OCI-LY3 (cell line): Measurements from ENCODE around the gene CAND1.

Experiments
- H2AFZ ChIP-seq: fragments of 200-600, 300-600 bp; shearing (Covaris generic); 2 replicates; pipeline ENCODE4 v1.6.0; 2014; ENCODE audit warnings: antibody characterized with exemption, low read depth, low read length
- H3K27ac ChIP-seq: fragments of 200-600, 300-600 bp; sonication (generic); 2 replicates; pipeline ENCODE4 v1.5.1; 2014; ENCODE audit warnings: mild to moderate bottlenecking, low read length, moderate library complexity, mixed read lengths
- H3K27me3 ChIP-seq: fragments of 200-600, 300-600 bp; sonication (generic); 2 replicates; pipeline ENCODE4 v1.6.1; 2014; ENCODE audit warnings: low read depth, low read length, mixed read lengths
- H3K36me3 ChIP-seq: fragments of 200-600, 300-600 bp; sonication (generic); replicated peaks from 2 replicates; pipeline ENCODE3; 2014; ENCODE audit warnings: low read depth, low read length, mixed read lengths
- H3K4me1 ChIP-seq: fragments of 300-600, 200-600 bp; sonication (generic); 2 replicates; pipeline ENCODE4 v1.6.1; 2014; ENCODE audit warnings: low read length, mixed read lengths
- H3K4me2 ChIP-seq: fragments of 200-600, 300-600 bp; sonication (generic); 2 replicates; pipeline ENCODE4 v1.6.1; 2014; ENCODE audit warnings: low read length, mixed read lengths
- H3K4me3 ChIP-seq: fragments of 300-600, 200-600 bp; sonication (generic); 2 replicates; pipeline ENCODE4 v1.5.1; 2014; ENCODE audit warnings: antibody characterized with exemption, mild to moderate bottlenecking, low read length, moderate library complexity
- H3K79me2 ChIP-seq: fragments of 300-600, 200-600 bp; shearing (Covaris generic); 2 replicates; pipeline ENCODE4 v1.6.1; 2014; ENCODE audit warnings: mild to moderate bottlenecking, low read length, mixed read lengths
- H3K9ac ChIP-seq: fragments of 300-600, 200-600 bp; shearing (Covaris generic); 2 replicates; pipeline ENCODE4 v1.6.0; 2014; ENCODE audit warnings: mild to moderate bottlenecking, low read length, moderate library complexity
- H3K9me3 ChIP-seq: fragments of 200-600, 300-600 bp; shearing (Covaris generic); 2 replicates; pipeline ENCODE4 v1.6.1; 2014; ENCODE audit warnings: low read length, mixed read lengths; ENCODE audit not compliant: insufficient read depth
- H4K20me1 ChIP-seq: fragments of 200-600, 300-600 bp; sonication (generic); 2 replicates; pipeline ENCODE4 v1.6.1; 2016; ENCODE audit warnings: low read length, mixed read lengths; ENCODE audit not compliant: insufficient read depth
- CTCF ChIP-seq: fragments of 200-600, 300-600 bp; sonication (generic); IDR thresholded peaks from 2 replicates; pipeline ENCODE4 v1.5.1; 2014; ENCODE audit warnings: antibody characterized with exemption, low read length, low read depth
- EZH2phosphoT487 ChIP-seq: fragments of 200-600 bp; shearing (Covaris generic); IDR thresholded peaks from 2 replicates; pipeline ENCODE4 v1.6.1; 2018; ENCODE audit warnings: antibody characterized with exemption, mixed run types, low read depth

CAND1 gene

GRCh38 chr12:67362526-67362925 lies 93.4 kb downstream of the CAND1 start:
- no peaks in the 10 kb centered on the region for H3K9me3 ChIP-seq
- H3K4me2 ChIP-seq = no peak overlapping the region
- no peaks in the 10 kb centered on the region for H3K4me1 ChIP-seq
- H3K9ac ChIP-seq = no peak overlapping the region
- TF ChIP-seq EZH2phosphoT487 (no peak), CTCF (no peak)
- H3K4me3 ChIP-seq = no peak overlapping the region
- no peak overlapping the region for H2AFZ ChIP-seq
- H3K79me2 ChIP-seq = no peaks in the 10 kb centered on the region
- H3K27ac ChIP-seq = no peak overlapping the region
- H3K36me3 ChIP-seq = peaks cover 3% of the 10 kb centered on the region
- no peaks in the 10 kb centered on the region for H4K20me1 ChIP-seq
- no peaks in the 10 kb centered on the region for H3K27me3 ChIP-seq

GRCh38 chr12:67364228-67364627 lies 95.1 kb downstream of the CAND1 start:
- H4K20me1 ChIP-seq = no peaks in the 10 kb centered on the region
- H3K9ac ChIP-seq = no peak overlapping the region
- TF ChIP-seq EZH2phosphoT487 = no peak
- no peak for TF ChIP-seq CTCF
- H3K4me3 ChIP-seq = no peak overlapping the region
- H3K4me1 ChIP-seq = no peaks in the 10 kb centered on the region
- H2AFZ ChIP-seq = no peak overlapping the region
- no peaks in the 10 kb centered on the region for H3K27me3 ChIP-seq
- no peak overlapping the region for H3K27ac ChIP-seq
- H3K36me3 ChIP-seq = peaks cover 3% of the 10 kb centered on the region
- no peaks in the 10 kb centered on the region for H3K79me2 ChIP-seq
- no peak overlapping the region for H3K4me2 ChIP-seq
- no peaks in the 10 kb centered on the region for H3K9me3 ChIP-seq

GRCh38 chr12:67365131-67365530 lies 96.0 kb downstream of the CAND1 start:
- Histone ChIP-seq H3K9me3 (no peaks in the 10 kb centered on the region), H3K79me2 (no peaks in the 10 kb centered on the region), H3K27me3 (no peaks in the 10 kb centered on the region), H3K9ac (no peak overlapping the region), H4K20me1 (no peaks in the 10 kb centered on the region), H3K4me3 (no peak overlapping the region), H2AFZ (no peak overlapping the region), H3K27ac (no peak overlapping the region), H3K36me3 (peaks cover 3% of the 10 kb centered on the region), H3K4me1 (no peaks in the 10 kb centered on the region), H3K4me2 (no peak overlapping the region)
- TF ChIP-seq CTCF = no peak
- TF ChIP-seq EZH2phosphoT487 = no peak

GRCh38 chr12:67367843-67368242 lies 98.7 kb downstream of the CAND1 start:
- Histone ChIP-seq H3K27me3 (no peaks in the 10 kb centered on the region), H3K4me2 (no peak overlapping the region), H2AFZ (no peak overlapping the region), H4K20me1 (no peaks in the 10 kb centered on the region), H3K4me1 (no peaks in the 10 kb centered on the region; the same call in 1 of the 2 replicates), H3K4me3 (no peak overlapping the region), H3K9me3 (no peaks in the 10 kb centered on the region), H3K9ac (no peak overlapping the region), H3K36me3 (no peaks in the 10 kb centered on the region), H3K79me2 (no peaks in the 10 kb centered on the region), H3K27ac (no peak overlapping the region)
- no peak for TF ChIP-seq EZH2phosphoT487
- TF ChIP-seq CTCF = no peak
